DMS153 (cell line): ENCODE results near the gene TUSC2.
"Not testable (repeated sequence)": the region's sequence is repeated elsewhere in the genome, so short reads cannot be mapped to it uniquely, and the experiment has no call there.

Experiments
- DNase-seq: peaks from one replicate; lab custom pipeline; 2025; lab: John Stamatoyannopoulos, UW

Gene TUSC2

DNA sequence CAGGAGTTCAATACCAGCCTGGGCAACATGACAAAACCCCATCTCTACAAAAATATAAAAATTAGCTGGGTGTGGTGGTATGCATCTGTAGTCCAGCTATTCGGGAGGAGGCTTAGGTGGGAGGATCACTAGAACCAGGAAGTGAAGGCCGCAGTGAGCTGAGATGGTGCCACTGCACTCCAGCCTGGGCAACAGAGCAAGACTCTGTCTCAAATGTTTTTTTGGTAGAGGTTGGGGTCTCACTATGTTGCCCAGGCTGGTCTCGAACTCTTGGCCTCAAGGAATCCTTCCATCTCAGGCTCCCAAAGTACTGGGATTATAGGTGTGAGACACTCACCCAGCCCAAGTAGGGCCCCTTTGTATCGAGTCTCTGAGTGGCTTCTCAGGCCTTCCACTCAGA is 33.9 kb downstream of the TUSC2 start:
- no peak for DNase-seq

DNA sequence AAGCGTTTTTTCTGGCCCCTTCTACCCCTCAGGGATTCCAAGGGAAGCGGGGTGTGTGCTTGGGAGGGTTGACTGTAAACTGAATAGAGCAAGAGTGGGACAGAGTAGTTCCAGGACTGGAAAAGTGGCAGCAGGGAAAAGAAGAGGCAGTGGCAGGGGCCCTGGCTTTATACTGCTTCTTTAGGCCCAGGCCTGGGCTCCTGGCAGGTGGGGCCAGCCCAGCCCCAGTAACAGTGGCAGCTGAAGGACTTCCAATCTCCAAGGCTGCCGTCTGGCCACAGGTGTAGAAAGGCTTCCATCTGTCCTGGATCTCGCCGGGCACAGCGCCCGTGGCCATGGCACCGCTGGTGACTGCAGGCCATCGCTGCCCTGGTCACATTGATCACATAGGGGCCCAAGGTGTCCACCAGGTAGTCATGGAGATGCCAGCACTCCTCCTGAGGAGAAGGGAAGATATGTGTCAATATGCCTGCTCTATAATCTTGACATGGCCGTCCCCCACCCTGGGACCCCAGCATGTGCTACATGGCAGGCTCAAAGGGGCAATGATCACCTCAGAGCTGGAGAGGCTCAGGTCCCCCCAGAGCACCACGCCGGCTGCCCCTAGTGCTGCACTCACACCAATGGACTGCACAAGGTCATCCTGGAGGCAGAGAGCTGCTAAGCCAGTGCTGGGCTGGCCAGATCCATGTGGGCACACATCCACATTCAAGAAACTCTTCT is 34.8 kb downstream of the TUSC2 start:
- no peak for DNase-seq

DNA sequence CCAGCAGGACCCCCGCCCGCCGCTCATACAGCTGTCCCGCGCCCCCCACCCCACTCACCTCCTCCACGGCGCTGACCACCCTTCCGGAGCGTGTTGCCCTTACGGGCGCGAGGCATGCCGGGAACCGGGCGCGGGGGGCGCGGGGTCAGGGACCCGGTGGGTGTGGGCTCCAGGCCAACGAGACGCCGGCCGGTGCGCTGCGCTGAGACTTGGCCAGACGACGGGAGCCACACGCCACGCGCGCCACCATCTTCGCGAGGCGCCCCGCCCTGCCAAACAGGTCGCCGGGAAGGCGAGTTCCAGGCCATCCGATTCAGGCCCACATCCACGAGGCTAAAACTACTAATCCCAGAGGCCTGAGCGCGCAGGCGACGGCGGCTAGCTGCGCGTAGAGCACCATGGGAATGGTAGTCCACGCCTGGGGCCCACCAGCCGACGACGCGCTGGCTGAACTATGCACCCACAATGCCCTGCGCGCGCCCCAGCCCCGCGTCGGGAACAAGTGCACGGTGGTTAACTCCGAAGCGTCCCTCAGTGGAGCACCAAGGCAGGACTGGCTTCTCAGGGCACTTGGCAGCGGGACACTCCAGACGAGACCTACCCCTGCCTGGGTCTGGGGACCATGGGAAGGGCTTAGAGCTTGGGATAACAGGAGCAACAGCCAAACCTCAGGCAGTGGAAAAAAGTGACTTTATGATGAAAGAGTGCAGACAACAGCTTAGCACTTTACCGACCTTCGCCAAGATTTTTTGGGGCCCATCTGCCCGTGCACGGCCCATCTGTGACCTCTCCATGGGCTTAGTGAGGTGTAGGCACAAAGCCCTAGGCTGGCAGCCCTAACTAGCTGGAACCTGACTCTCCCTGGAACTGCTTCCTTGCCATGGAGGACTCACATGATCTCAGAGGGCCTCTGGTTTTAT is 35.6 kb downstream of the TUSC2 start, which contains the start of gene IFRD2:
IFRD2 (minus strand) TSS at position 271 of the 920 bp plus-strand sequence; CDS start at position 116, 155 bp downstream.
- DNase-seq: peak; percentile 86

DNA sequence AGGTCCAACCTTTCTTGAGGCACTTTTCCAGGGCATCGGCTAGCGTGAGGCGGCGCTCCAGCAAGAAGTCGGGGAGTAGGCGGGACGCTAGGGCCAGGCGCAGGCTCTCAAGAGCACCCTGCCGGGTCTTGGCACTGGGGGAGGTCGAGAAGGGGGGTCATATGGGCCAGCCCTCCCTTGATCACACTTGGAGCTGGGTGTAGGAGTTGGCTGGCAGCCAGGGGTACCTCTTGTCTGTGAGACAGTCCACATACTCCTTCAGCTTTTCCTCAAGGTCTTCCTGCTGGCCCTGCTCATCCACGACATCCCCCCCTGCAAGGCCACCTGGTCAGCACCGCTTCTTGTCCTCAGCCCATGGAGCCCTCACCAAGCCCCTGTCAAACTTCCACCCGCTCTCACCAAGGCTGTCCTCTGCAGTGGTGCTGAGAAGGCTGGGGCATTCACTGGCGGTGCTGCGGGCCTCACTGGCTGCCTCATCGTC is 37.8 kb downstream of the TUSC2 start:
- DNase-seq: no peak

DNA sequence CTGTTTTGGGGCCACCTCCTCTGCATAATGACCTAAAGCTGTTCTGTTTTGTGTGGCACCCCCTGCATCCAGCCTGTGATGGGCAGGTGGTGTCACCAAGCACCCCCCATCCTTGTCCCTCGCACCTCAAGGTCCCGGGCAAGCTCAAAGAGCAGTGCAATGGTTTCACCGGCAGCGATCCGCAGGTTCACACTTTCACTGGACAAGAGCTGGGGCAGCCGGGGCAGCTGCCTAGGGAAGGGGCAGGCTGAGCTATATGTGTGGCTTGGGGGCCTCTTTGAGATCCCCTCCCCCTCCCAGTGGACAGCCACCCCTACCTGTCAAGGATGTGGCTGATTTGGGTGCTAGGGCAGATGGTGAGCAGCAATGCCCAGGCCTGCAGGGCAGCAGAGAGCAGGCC is 38.9 kb downstream of the TUSC2 start:
- DNase-seq: no peak

DNA sequence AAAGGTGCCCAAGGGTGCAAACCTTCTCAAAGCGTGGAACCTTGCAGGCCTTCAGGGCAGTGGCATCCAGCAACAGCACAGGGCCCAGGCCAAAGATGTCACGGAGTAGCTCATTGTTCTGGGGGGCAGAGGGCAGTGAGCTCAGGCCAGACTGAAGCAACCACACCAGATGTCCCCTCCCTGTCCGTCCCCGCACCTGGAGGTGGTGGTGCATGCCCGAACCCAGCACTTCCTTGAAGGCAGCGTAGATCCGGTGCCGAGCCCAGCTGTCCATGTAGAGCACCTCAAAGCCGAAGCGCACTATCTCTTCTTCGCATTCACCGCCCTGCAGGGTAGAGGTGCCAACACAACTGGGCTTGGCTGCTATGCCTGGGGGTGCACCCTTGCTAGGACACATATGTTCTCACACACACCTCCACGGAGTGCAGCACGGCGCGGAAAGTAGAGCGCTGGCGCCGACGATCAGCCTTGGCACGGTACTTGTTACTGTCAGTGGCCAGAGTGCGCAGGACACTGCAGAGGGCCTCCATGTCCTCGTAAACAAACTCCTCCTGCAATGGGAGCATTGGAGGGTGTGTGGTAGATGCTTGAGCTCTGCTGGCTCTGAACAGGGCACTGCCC is 39.5 kb downstream of the TUSC2 start:
- no peak for DNase-seq

DNA sequence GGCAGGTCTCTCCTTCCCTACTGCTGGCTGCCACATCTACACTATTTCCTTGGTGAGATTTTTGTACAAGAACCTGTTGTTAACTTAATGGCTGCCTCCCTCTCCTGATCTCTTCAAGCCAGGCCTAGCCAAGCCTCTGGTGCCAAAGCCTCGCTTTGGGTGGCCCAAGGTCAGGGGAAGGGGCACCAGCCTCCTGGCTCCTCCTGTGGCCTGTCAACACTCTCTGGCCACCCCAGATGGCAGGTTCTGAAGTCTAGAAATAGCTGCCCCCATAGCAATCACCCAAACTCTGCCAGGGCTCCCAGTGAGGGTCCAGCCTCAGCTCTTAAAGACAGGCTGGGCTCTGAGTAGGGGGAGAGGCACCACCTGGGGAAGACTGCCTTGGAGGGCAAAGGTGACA is 40.8 kb downstream of the TUSC2 start:
- no peak for DNase-seq

DNA sequence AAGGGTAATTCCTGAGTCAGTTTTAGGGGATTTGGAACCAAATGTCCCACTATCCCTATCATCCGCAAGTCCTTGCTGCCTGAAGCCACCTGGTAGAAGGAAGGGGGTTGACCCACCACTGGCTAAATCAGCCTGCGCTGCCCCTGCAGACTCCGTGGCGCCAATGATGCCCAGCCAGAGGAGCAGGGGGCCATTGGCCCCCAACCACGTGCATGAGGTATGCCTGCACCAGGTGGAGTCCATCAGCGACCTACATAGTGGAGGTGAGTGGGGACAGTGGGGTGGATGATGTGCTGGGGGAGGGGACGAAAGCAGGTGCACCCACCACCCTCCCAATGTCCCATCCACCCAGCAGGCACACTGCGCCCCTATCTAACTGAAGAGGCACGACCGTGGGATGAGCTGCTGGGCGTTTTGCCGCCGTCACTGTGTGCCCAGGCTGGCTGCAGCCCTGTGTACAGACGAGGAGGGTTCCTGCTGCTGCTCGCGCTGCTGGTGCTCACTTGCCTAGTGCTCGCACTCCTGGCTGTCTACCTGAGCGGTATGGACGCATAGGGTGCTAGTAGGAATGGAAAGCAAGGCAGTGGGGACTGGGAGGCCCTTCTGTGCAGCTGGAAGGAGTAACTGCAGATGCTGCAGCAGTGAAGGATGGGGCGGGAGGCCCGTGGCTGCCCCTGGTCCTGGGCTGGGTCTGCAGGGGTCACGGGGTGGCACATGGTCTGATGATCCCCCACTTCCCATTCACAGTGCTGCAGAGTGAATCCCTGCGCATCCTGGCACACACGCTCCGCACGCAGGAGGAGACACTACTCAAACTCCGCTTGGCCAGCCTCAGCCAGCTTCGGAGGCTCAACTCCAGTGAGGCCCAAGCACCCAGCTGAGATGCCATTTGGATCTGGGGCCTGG is 41.4 kb downstream of the TUSC2 start:
- no peak for DNase-seq

DNA sequence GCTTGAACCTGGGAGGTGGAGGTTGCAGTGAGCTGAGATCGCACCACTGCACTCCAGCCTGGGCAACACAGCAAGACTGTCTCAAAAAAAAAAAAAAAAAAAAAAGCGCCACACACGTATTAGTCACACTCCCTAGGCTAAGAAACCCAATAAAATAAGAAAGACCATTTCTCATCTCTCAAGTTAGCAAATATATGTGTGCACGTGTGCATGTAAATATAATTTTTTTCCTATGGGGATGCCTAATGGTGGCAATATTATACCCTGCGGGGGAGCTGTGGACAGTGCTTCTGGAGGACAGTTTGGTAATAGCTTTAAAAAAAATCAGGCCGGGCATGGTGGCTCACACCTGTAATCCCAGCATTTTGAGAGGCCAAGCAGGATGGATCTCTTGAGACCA is 43.9 kb downstream of the TUSC2 start:
- DNase-seq: not testable (repeated sequence)

DNA sequence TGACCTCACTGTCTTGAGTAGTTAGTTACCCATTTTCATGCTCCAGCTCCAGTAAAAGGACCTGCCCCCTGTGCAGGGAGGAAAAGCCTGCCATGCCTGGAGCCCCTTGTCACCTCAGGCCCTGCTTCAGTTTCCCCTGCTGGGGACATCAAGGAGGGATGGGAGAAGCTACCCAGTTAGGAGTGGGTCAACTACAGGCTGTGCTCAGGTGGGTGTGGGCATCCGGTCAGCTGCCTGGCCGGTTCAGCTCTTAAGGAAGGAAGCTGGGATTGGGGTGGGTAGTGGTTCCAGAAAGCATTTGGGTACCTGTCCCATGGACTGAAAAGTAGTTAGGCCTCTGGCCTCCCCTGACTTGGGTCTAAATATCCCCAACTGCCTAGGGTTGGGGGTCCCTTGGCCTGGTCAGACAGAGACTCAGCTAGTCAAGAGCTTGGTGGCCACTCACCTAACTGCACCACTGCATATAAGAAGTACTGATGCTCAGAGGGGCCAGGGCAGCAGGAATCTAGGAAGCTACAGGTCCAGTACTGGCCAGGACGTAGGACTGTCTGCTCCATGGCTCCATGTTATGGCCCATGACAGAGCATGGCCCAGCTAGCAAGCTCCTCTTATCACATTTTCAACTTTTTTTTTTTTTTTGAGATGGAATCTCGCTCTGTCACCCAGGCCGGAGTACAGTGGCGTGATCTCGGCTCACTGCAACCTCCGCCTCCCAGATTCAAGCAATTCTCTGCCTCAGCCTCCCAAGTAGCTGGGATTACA is 48.6 kb downstream of the TUSC2 start:
- DNase-seq: no peak

DNA sequence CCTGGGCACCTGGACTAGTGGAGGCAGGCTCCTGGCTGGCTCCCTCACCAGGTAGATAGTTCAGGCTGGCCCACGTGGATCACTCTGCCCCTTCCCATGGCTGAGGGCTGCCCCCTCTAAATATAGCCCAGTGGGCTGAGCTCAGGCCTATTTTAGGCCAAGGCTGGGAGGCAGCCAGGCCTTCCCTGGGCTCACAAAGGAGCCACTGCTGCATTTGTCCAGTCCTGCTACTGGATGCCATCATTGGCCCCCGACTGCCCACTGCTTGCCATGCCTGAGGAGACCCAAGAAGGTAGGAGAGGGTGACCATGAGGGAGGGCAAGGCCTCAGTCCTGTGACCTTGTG is 49.2 kb downstream of the TUSC2 start, which contains the start of gene LSMEM2:
LSMEM2 (plus strand) TSS at position 208 of the 345 bp plus-strand sequence; CDS start at position 235, 27 bp downstream.
- no peak for DNase-seq

DNA sequence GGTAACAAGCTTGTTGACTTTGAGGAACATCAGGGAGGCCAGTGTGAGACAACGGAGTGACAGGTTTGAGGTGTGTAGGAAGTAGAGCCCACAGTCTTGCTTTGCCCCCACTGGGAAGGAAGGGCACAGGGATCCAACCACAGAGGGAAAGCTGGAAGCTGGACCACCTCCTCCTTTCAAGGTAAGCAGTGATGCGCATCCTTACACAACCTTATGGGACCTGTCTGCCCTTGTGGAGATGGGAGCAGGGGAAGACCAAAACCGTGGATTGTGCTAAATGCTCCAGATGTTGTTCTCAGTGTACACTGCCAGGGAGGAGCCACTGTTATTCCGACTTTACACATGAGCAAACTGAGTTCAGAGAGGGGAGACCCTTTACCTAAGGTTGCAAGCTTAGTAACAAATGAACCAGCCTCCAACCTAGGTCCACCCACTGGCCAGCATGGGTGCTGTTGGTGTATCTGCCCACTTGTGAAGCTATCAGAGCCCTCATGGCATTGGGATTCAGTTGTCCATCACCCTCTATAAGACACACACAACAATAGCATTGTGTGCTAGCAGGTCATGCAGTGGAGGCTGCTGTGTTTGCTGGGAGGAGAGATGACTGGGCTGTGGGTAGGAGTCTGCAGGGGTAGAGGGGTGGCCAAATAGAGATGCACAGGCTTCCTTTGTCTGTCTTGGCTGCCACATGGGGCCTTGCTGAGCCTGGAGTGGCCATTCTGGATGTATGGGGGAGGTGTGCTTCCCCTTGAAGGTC is 49.7 kb downstream of the TUSC2 start:
- DNase-seq: no peak

DNA sequence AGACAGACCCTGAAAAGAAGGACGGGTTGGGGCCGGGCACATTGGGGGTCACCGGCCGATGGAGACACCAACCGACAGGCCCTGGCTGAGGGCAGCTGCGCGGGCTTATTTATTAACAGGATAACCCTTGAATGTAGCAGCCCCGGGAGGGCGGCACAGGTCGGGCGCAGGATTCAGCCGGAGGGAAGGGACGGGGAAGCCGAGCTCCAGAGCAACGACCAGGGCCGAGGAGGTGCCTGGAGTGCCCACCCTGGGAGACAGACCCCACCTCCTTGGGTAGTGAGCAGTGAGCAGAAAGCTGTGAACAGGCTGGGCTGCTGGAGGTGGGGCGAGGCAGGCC is 51.3 kb downstream of the TUSC2 start:
- DNase-seq: no peak

DNA sequence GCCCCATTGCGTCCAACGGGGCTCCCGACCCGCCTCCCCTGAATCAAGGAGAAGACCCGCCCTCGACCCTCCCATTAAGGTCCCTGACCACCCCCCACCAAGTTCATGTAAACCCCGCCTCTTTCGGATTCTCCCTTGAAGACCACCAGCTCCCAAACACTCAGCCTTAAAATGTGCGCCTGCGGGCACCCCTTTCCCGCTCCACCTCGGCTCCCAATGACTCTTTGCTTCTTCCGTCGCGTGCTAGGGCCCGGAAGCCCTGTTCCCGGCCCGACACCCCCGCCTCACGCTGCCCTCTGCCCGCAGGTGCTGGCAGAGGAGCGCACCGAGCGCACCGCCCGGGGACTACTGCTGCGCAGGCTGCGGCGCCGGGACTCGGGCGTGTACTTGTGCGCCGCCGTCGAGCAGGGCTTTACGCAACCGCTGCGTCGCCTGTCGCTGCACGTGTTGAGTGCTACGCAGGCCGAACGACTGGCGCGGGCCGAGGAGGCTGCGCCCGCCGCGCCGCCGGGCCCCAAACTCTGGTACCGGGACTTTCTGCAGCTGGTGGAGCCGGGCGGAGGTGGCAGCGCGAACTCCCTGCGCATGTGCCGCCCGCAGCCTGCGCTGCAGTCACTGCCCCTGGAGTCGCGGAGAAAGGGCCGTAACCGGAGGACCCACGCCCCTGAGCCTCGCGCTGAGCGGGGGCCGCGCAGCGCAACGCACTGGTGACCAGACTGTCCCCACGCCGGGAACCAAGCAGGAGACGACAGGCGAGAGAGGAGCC is 51.8 kb downstream of the TUSC2 start:
- DNase-seq: no peak

DNA sequence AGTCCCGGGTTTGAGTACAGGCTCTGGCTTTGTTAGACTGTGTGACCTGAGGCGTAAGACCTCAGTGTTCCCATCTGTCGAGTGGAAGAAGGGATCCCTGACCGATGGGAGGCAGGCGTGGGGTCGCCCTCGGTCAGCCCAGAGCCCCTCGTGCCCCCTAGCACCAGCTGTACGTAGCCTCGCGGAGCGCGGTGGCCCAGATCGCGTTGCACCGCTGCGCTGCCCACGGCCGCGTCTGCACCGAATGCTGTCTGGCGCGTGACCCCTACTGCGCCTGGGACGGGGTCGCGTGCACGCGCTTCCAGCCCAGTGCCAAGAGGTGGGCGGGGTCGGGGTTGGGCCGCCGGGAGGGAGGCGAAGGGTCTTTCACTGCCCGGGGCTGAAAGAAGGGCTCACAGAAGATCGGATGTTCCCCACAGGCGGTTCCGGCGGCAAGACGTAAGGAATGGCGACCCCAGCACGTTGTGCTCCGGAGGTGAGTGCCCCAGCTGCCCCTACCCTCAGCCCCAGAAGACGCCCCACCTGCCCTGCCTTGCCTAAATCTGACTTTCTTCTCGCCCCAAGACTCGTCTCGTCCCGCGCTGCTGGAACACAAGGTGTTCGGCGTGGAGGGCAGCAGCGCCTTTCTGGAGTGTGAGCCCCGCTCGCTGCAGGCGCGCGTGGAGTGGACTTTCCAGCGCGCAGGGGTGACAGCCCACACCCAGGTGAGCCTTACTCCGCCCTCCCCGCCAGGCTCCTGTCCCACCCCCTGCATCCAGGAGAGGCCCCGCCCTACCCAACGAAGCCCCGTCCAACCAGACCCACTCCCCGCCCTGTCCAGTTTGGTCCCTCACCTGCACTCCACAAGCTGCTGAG is 52.7 kb downstream of the TUSC2 start:
- no peak for DNase-seq
